OCI-M2 (cell line): ENCODE results near the gene CACFD1.

ENCODE experiments used
- DNase-seq: peaks from one replicate; lab custom pipeline; 2025; ENCODE audit not compliant: unreplicated experiment; lab: John Stamatoyannopoulos, UW

Gene CACFD1

GRCh38 chr9:133478851-133479711, 19.3 kb downstream of the CACFD1 start, which contains the start of gene SLC2A6:
Gene SLC2A6, minus strand, starts transcription at chr9:133479099. Its CDS starts 40 bp downstream, at chr9:133479059.
- no peak for DNase-seq

- no peak for DNase-seq
Measured at GRCh38 chr9:133483611-133484010, 23.8 kb downstream of the CACFD1 start.

- DNase-seq: no peak
Measured at GRCh38 chr9:133484671-133485437, 25.1 kb downstream of the CACFD1 start.

- no peak for DNase-seq
Measured at GRCh38 chr9:133485531-133486260, 25.9 kb downstream of the CACFD1 start.

- DNase-seq: no peak
Measured at GRCh38 chr9:133487331-133487725, 27.6 kb downstream of the CACFD1 start.

- DNase-seq: no peak
Measured at GRCh38 chr9:133488686-133489252, 29.0 kb downstream of the CACFD1 start.

- no peak for DNase-seq
Measured at GRCh38 chr9:133489253-133490190, 29.7 kb downstream of the CACFD1 start.

GRCh38 chr9:133490201-133490681, 30.5 kb downstream of the CACFD1 start:
- no peak for DNase-seq

- no peak for DNase-seq
Measured at GRCh38 chr9:133490865-133491655, 31.3 kb downstream of the CACFD1 start.

GRCh38 chr9:133491656-133491925, 31.8 kb downstream of the CACFD1 start:
- DNase-seq: no peak

GRCh38 chr9:133492061-133493021, 32.6 kb downstream of the CACFD1 start:
- no peak for DNase-seq

GRCh38 chr9:133493428-133493827, 33.6 kb downstream of the CACFD1 start:
- DNase-seq: no peak

- no peak for DNase-seq
Measured at GRCh38 chr9:133493845-133494540, 34.2 kb downstream of the CACFD1 start.

- DNase-seq: no peak
Measured at GRCh38 chr9:133494636-133495326, 35.0 kb downstream of the CACFD1 start.

GRCh38 chr9:133495327-133496293, 35.8 kb downstream of the CACFD1 start:
- no peak for DNase-seq
